PC-3 (cell line): Measurements from ENCODE around the gene ARHGAP28.

Experiments
- CTCF ChIP-seq: fragments of 300-600 bp; sonication (generic); conservative IDR thresholded peaks from 2 replicates; pipeline ENCODE4 v1.5.1; 2017; ENCODE audit warnings: antibody characterized with exemption, low read depth, mild to moderate bottlenecking, low read length
- EZH2 ChIP-seq: fragments of 300-600 bp; sonication (generic); IDR thresholded peaks from one replicate; pipeline ENCODE4 v1.6.1; 2017; ENCODE audit warnings: antibody characterized with exemption, mild to moderate bottlenecking, low read length; ENCODE audit not compliant: unreplicated experiment

DNA sequence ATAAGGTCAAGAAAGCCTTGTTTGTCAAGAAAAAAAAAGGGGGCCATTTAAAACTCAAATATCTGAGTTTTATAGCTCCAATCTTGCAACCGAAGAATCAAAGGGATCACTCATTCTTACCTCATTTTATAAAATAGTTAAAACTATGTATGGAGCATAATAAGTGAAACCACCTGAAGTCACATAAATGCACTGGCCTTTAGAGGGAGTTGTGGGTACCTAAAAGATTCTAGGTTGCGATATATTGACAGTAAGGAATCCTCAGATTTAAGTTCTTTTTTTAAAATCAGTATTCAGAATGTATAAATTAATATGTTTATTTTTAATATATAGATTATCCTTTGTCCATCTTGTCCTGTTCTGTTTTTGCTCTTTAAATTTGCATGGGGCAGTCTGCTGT is 3.4 kb downstream of the ARHGAP28 start:
- peak; percentile 48; the same call in 1 of the 2 replicates for TF ChIP-seq CTCF
- no peak for TF ChIP-seq EZH2
